Loucy (cell line): ENCODE results near the gene YBX3.

Experiments
- H2AFZ ChIP-seq: fragments of 200-600 bp; sonication (generic); 2 replicates; pipeline ENCODE4 v1.6.0; 2016; ENCODE audit warnings: antibody characterized with exemption, mild to moderate bottlenecking, low read length, moderate library complexity
- H3F3A ChIP-seq: fragments of 200-600 bp; 2 replicates; pipeline ENCODE4 v1.6.0; 2016; ENCODE audit warnings: antibody characterized with exemption, low read depth, mild to moderate bottlenecking
- H3K27me3 ChIP-seq: fragments of 200-600 bp; sonication (generic); 2 replicates; pipeline ENCODE4 v1.6.1; 2014; ENCODE audit warnings: low read length, mild to moderate bottlenecking; ENCODE audit not compliant: insufficient read depth, poor library complexity, severe bottlenecking
- H3K36me3 ChIP-seq: fragments of 200-600 bp; sonication (generic); 2 replicates; pipeline ENCODE4 v1.6.1; 2016; ENCODE audit warnings: low read length; ENCODE audit not compliant: insufficient read depth
- H3K4me1 ChIP-seq: fragments of 200-600 bp; sonication (generic); 2 replicates; pipeline ENCODE4 v1.5.1; 2014; ENCODE audit warnings: low read length, mild to moderate bottlenecking; ENCODE audit not compliant: insufficient read depth, poor library complexity, severe bottlenecking
- H3K4me2 ChIP-seq: fragments of 200-600 bp; sonication (generic); 2 replicates; pipeline ENCODE4 v1.6.0; 2014; ENCODE audit warnings: antibody characterized with exemption, low read length, low read depth, mild to moderate bottlenecking; ENCODE audit not compliant: poor library complexity, severe bottlenecking
- H3K4me3 ChIP-seq: fragments of 200-600 bp; sonication (generic); 2 replicates; pipeline ENCODE4 v1.5.1; 2014; ENCODE audit warnings: low read length, mild to moderate bottlenecking, mixed read lengths; ENCODE audit not compliant: poor library complexity, severe bottlenecking
- H3K79me2 ChIP-seq: fragments of 200-600 bp; sonication (generic); 2 replicates; pipeline ENCODE4 v1.6.1; 2014; ENCODE audit warnings: low read length; ENCODE audit not compliant: insufficient read depth
- H3K9ac ChIP-seq: fragments of 200-600 bp; sonication (generic); 2 replicates; pipeline ENCODE4 v1.6.0; 2014; ENCODE audit warnings: mild to moderate bottlenecking, low read depth, low read length, moderate library complexity; ENCODE audit not compliant: poor library complexity, severe bottlenecking
- H3K9me2 ChIP-seq: fragments of 200-600 bp; sonication (generic); replicated peaks from 2 replicates; pipeline ENCODE4 v1.6.1; 2016; ENCODE audit warnings: low read depth, low read length, mixed read lengths
- H3K9me3 ChIP-seq: fragments of 200-600 bp; sonication (generic); 2 replicates; pipeline ENCODE4 v1.6.1; 2014; ENCODE audit warnings: mild to moderate bottlenecking, antibody characterized with exemption, low read length, low read depth; ENCODE audit not compliant: insufficient read depth
- H4K20me1 ChIP-seq: fragments of 200-600 bp; sonication (generic); 2 replicates; pipeline ENCODE4 v1.6.0; 2014; ENCODE audit warnings: antibody characterized with exemption, low read length, mild to moderate bottlenecking; ENCODE audit not compliant: insufficient read depth, poor library complexity, severe bottlenecking
- CTCF ChIP-seq: fragments of 200-600 bp; sonication (generic); conservative IDR thresholded peaks from 2 replicates; pipeline ENCODE4 v1.5.1; 2014; ENCODE audit warnings: mild to moderate bottlenecking, antibody characterized with exemption, low read length
- EZH2phosphoT487 ChIP-seq: fragments of 200-600 bp; IDR thresholded peaks from 2 replicates; pipeline ENCODE4 v1.6.1; 2018; ENCODE audit warnings: antibody characterized with exemption, mild to moderate bottlenecking, moderate library complexity, borderline replicate concordance

Gene YBX3

GRCh38 chr12:10717410-10717809 is 5.7 kb downstream of the YBX3 start:
- Histone ChIP-seq H3K36me3 (peaks cover 27% of the 10 kb centered on the region; the same call in 1 of the 2 replicates), H4K20me1 (peaks cover 32% of the 10 kb centered on the region), H3K79me2 (peaks cover 72% of the 10 kb centered on the region)

GRCh38 chr12:10716704-10717315 is 6.3 kb downstream of the YBX3 start:
- no peak for TF ChIP-seq EZH2phosphoT487
- no peak for TF ChIP-seq CTCF
- Histone ChIP-seq H3K9me3 (no peaks in the 10 kb centered on the region), H3K79me2 (peaks cover 66% of the 10 kb centered on the region), H3K9ac (peak overlapping the region; percentile 56), H3K4me1 (peaks cover 47% of the 10 kb centered on the region), H3K4me3 (peak overlapping the region; percentile 94), H3K4me2 (peak overlapping the region; percentile 74), H3F3A (peaks cover 2% of the 10 kb centered on the region; the same call in 1 of the 2 replicates), H4K20me1 (peaks cover 32% of the 10 kb centered on the region), H2AFZ (no peak overlapping the region), H3K36me3 (peaks cover 33% of the 10 kb centered on the region; the same call in 1 of the 2 replicates), H3K9me2 (no peaks in the 10 kb centered on the region), H3K27me3 (no peaks in the 10 kb centered on the region)

More at GRCh38 chr12:10717410-10717809, 5.7 kb downstream of the YBX3 start:
- Histone ChIP-seq H3K9me3 (no peaks in the 10 kb centered on the region), H3K4me3 (peak overlapping the region; percentile 94), H3K4me1 (peaks cover 43% of the 10 kb centered on the region), H2AFZ (no peak overlapping the region), H3F3A (peaks cover 2% of the 10 kb centered on the region; the same call in 1 of the 2 replicates), H3K9me2 (no peaks in the 10 kb centered on the region), H3K27me3 (no peaks in the 10 kb centered on the region), H3K9ac (peak overlapping the region; percentile 56), H3K4me2 (peak overlapping the region; percentile 74)
- TF ChIP-seq EZH2phosphoT487, result no peak
- no peak for TF ChIP-seq CTCF

GRCh38 chr12:10716277-10716676 is 6.8 kb downstream of the YBX3 start:
- H3K9me2 ChIP-seq, result no peaks in the 10 kb centered on the region
- TF ChIP-seq EZH2phosphoT487, result no peak
- TF ChIP-seq CTCF, result no peak
- H4K20me1 ChIP-seq, result peaks cover 32% of the 10 kb centered on the region
- H3K27me3 ChIP-seq, result no peaks in the 10 kb centered on the region
- H3K4me3 ChIP-seq, result peak overlapping the region; percentile 94
- no peak overlapping the region for H2AFZ ChIP-seq
- peaks cover 2% of the 10 kb centered on the region; the same call in 1 of the 2 replicates for H3F3A ChIP-seq
- H3K9me3 ChIP-seq, result no peaks in the 10 kb centered on the region
- peaks cover 61% of the 10 kb centered on the region for H3K79me2 ChIP-seq
- H3K4me1 ChIP-seq, result peaks cover 47% of the 10 kb centered on the region
- H3K9ac ChIP-seq, result peak overlapping the region; percentile 56
- peaks cover 36% of the 10 kb centered on the region; the same call in 1 of the 2 replicates for H3K36me3 ChIP-seq
- peak overlapping the region; percentile 74 for H3K4me2 ChIP-seq
